Colonic mucosa (tissue), 4 donors: ENCODE data around the gene PLXDC2. TPM values are rescaled to one million over a fixed set of nuclear protein-coding genes. Genes with fewer than 3 reads are reported as not detected.

Experiments
- DNase-seq: peaks from one replicate; pipeline ENCODE4 v3.0.0-alpha.2; 2020
- H3K27ac ChIP-seq: fragments of 200-600 bp; one replicate; pipeline ENCODE4 v1.8.0; 2021
- H3K27me3 ChIP-seq: fragments of 200-600 bp; one replicate; pipeline ENCODE4 v1.8.0; 2021
- H3K36me3 ChIP-seq: fragments of 200-600 bp; one replicate; pipeline ENCODE4 v1.8.0; 2021
- H3K4me1 ChIP-seq: fragments of 200-600 bp; one replicate; pipeline ENCODE4 v1.8.0; 2021; ENCODE audit warnings: mild to moderate bottlenecking
- H3K4me3 ChIP-seq: fragments of 200-600 bp; one replicate; pipeline ENCODE4 v1.8.0; 2021
- H3K9ac ChIP-seq, 2 donors: one replicate each; pipeline ENCODE4 v1.7.0; 2013; ENCODE audit warnings: control low read depth in 2 of 2, low read depth in 2 of 2, low read length in 2 of 2
- H3K9me3 ChIP-seq: fragments of 200-600 bp; one replicate; pipeline ENCODE4 v1.8.0; 2021
- intact Hi-C: fragments of 100-400 bp; cut with DNase I; formaldehyde crosslinking; loops from one replicate; pipeline ENCODE4 v1.14.1; 2022
- total RNA-seq, 2 donors: library from RNA; stranded (reverse); fragmentation: NEBNext Ultra II Directional in 1 of 2; extraction: Animal tissue kit (Norgen Biotek cat#: 25700) in 1 of 2; gene quantifications; one replicate each; pipeline ENCODE4 v1.2.1, GENCODE V29; 2021
- TF ChIP-seq, protein P1 (sequence below): fragments of 200-600 bp; IDR thresholded peaks from one replicate; pipeline ENCODE4 v1.8.0; 2022; ENCODE audit warnings: antibody characterized with exemption, mild to moderate bottlenecking
- donor health status: healthy.
- donor health status: DM: no; HTN: no; CAD: no.
- donor health status: DM: no; HTN: no; CAD: no.

Gene PLXDC2
- total RNA-seq, 2 donors from 2014 or later, result 12.5 to 22.4 TPM

DNA sequence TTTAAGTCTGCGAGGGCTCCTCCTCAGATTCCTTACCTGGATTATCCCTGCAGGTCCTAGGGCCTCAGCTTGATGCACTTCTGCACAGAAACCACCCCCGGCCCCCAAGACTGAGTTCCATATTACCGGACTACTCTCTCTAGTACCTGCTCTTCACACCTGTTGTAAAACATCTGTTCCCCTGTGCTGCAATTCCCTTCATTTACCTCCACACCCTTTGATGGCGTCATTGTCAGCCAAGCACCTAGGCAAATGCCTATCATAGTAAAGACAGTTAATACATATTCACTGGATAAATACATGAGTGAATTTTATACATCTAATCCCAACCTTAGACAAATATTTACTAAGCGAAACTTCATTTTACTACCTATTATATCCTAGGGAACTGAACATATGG, 275.5 kb downstream of the PLXDC2 start:
- no peak overlapping the region for H3K4me3 ChIP-seq
- peak; percentile 83 for DNase-seq
- H3K27me3 ChIP-seq, result no peaks in the 10 kb centered on the region
- no peaks in the 10 kb centered on the region for H3K9me3 ChIP-seq
- peak overlapping the region; percentile 68 for H3K27ac ChIP-seq
- no peaks in the 10 kb centered on the region for H3K36me3 ChIP-seq
- TF ChIP-seq, protein P1, sequence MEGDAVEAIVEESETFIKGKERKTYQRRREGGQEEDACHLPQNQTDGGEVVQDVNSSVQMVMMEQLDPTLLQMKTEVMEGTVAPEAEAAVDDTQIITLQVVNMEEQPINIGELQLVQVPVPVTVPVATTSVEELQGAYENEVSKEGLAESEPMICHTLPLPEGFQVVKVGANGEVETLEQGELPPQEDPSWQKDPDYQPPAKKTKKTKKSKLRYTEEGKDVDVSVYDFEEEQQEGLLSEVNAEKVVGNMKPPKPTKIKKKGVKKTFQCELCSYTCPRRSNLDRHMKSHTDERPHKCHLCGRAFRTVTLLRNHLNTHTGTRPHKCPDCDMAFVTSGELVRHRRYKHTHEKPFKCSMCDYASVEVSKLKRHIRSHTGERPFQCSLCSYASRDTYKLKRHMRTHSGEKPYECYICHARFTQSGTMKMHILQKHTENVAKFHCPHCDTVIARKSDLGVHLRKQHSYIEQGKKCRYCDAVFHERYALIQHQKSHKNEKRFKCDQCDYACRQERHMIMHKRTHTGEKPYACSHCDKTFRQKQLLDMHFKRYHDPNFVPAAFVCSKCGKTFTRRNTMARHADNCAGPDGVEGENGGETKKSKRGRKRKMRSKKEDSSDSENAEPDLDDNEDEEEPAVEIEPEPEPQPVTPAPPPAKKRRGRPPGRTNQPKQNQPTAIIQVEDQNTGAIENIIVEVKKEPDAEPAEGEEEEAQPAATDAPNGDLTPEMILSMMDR, result no peak
- no peaks in the 10 kb centered on the region for H3K4me1 ChIP-seq
- peak overlapping the region in 1 of 2 donors; percentile 57 for H3K9ac ChIP-seq
- intact Hi-C loops, result loop anchor here (5.0 kb wide), 1 partner anchor 274 kb away; the partner anchor contains the start of gene PLXDC2

DNA sequence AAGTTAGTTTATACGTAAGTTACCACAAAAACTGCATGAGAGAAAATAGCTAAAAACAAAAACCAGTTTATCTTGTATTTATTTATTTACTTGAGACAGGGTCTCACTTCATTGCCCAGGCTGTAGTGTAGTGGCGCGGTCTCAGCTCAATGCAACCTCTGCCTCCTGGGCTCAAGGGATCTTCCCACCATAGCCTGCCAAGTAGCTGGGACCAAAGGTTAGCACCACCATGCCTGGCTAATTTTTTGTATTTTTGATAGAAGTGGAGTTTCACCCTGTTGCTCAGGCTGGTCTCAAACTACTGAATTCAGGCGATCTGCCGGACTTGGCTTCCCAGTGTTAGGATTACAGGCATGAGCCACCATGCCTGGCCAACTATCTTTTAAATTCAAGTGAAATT, 277.4 kb downstream of the PLXDC2 start:
- no peaks in the 10 kb centered on the region for H3K4me1 ChIP-seq
- no peak for DNase-seq
- H3K9ac ChIP-seq, result no peak overlapping the region
- no peaks in the 10 kb centered on the region for H3K9me3 ChIP-seq
- TF ChIP-seq, protein P1, result no peak
- H3K27ac ChIP-seq, result no peak overlapping the region
- no peak overlapping the region for H3K4me3 ChIP-seq
- H3K36me3 ChIP-seq, result no peaks in the 10 kb centered on the region
- H3K27me3 ChIP-seq, result no peaks in the 10 kb centered on the region
- intact Hi-C loops, result loop anchor here (5.0 kb wide), 1 partner anchor 276 kb away; the partner anchor contains the start of gene PLXDC2

GRCh38 chr10:20094226-20094976, 278.2 kb downstream of the PLXDC2 start:
- TF ChIP-seq, protein P1, result no peak
- no peaks in the 10 kb centered on the region for H3K27me3 ChIP-seq
- no peak overlapping the region for H3K9ac ChIP-seq
- H3K27ac ChIP-seq, result no peak overlapping the region
- H3K4me3 ChIP-seq, result no peak overlapping the region
- no peaks in the 10 kb centered on the region for H3K36me3 ChIP-seq
- intact Hi-C loops, result loop anchor here (5.0 kb wide), 1 partner anchor 277 kb away; the partner anchor contains the start of gene PLXDC2
- no peaks in the 10 kb centered on the region for H3K4me1 ChIP-seq
- DNase-seq, result no peak
- H3K9me3 ChIP-seq, result no peaks in the 10 kb centered on the region

DNA sequence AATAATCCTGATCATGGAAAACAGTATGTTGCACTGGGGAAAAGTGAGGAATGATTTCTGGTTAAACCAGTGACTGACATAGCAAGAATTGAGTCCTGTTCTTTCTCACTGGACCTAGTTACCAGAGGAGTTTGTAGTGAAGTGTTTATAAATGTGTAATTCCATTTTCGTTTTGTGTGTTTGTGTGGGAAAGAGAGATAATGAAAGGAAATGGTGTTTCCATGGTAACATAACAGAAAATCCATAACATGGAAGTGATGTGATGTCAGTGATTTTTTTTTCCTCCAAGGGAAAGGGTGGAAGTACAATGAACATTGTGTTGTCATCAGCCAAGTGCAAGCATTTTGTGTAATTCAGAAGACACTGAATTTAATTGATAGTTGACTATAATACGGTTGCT, 283.9 kb downstream of the PLXDC2 start:
- intact Hi-C loops, result no loop called here
- H3K27me3 ChIP-seq, result no peaks in the 10 kb centered on the region
- H3K4me1 ChIP-seq, result no peaks in the 10 kb centered on the region
- H3K9me3 ChIP-seq, result no peaks in the 10 kb centered on the region
- no peak for DNase-seq
- H3K4me3 ChIP-seq, result no peak overlapping the region
- no peak overlapping the region for H3K9ac ChIP-seq
- no peaks in the 10 kb centered on the region for H3K36me3 ChIP-seq
- no peak overlapping the region for H3K27ac ChIP-seq
- TF ChIP-seq, protein P1, result no peak

- Histone ChIP-seq H3K9ac (no peak overlapping the region), H3K4me3 (no peak overlapping the region), H3K4me1 (no peaks in the 10 kb centered on the region), H3K27ac (no peak overlapping the region), H3K27me3 (no peaks in the 10 kb centered on the region), H3K9me3 (no peaks in the 10 kb centered on the region), H3K36me3 (no peaks in the 10 kb centered on the region)
- intact Hi-C loops, result no loop called here
- TF ChIP-seq, protein P1, result no peak
- DNase-seq, result no peak
Measured at GRCh38 chr10:20105236-20105635, 289.0 kb downstream of the PLXDC2 start.
